SK-N-MC (cell line): Measurements from ENCODE around the gene FAM131C.

Experiments
- DNase-seq: peaks from one replicate; pipeline ENCODE4 v3.0.0-alpha.2; 2011; ENCODE audit warnings: low read depth, low spot score
- H3K27ac ChIP-seq: fragments of 200-600 bp; sonication (generic); 2 replicates; pipeline ENCODE4 v1.5.1; 2016; ENCODE audit warnings: mixed run types
- H3K36me3 ChIP-seq: fragments of 200-600 bp; sonication (generic); 2 replicates; pipeline ENCODE4 v1.6.1; 2017; ENCODE audit warnings: antibody characterized with exemption, low read length, mixed read lengths; ENCODE audit not compliant: insufficient read depth
- H3K4me3 ChIP-seq: fragments of 200-600 bp; sonication (generic); 2 replicates; pipeline ENCODE4 v1.5.1; 2016
- H3K9ac ChIP-seq: fragments of 200-600 bp; sonication (generic); 2 replicates; pipeline ENCODE4 v1.8.0; 2017; ENCODE audit warnings: mixed run types, mixed read lengths; ENCODE audit not compliant: insufficient read length
- H3K9me3 ChIP-seq: fragments of 200-600 bp; sonication (generic); 2 replicates; pipeline ENCODE4 v1.6.1; 2017; ENCODE audit warnings: low read depth, mild to moderate bottlenecking, antibody characterized with exemption, low read length, moderate library complexity, mixed read lengths
- EZH2 ChIP-seq: fragments of 200-600 bp; sonication (generic); IDR thresholded peaks from one replicate; pipeline ENCODE4 v1.6.1; 2017; ENCODE audit warnings: antibody characterized with exemption
- FOXP2 ChIP-seq: optimal IDR thresholded peaks from 2 replicates; pipeline ENCODE3; 2011; ENCODE audit warnings: mild to moderate bottlenecking, moderate library complexity; ENCODE audit not compliant: insufficient read depth; ENCODE audit errors: extremely low read length, control extremely low read depth
- POLR2AphosphoS5 ChIP-seq: IDR thresholded peaks from 2 replicates; pipeline ENCODE4 v1.6.1; 2012; ENCODE audit warnings: mild to moderate bottlenecking, low read depth, low read length, borderline replicate concordance

The FAM131C gene

GRCh38 chr1:16014509-16015482 lies 58.7 kb downstream of the FAM131C start:
- DNase-seq, result no peak
- Histone ChIP-seq H3K4me3 (no peak overlapping the region), H3K27ac (no peak overlapping the region), H3K9ac (no peak overlapping the region), H3K36me3 (no peaks in the 10 kb centered on the region), H3K9me3 (no peaks in the 10 kb centered on the region)
- TF ChIP-seq FOXP2 (no peak), POLR2AphosphoS5 (no peak)

GRCh38 chr1:16013908-16014258 lies 59.6 kb downstream of the FAM131C start:
- TF ChIP-seq POLR2AphosphoS5 (no peak), EZH2 (no peak), FOXP2 (no peak)
- Histone ChIP-seq H3K27ac (no peak overlapping the region), H3K4me3 (no peak overlapping the region), H3K9me3 (no peaks in the 10 kb centered on the region), H3K9ac (no peak overlapping the region), H3K36me3 (no peaks in the 10 kb centered on the region)
- DNase-seq, result no peak

GRCh38 chr1:16013220-16013907 lies 60.1 kb downstream of the FAM131C start:
- H3K4me3 ChIP-seq, result no peak overlapping the region
- H3K9me3 ChIP-seq, result no peaks in the 10 kb centered on the region
- DNase-seq, result no peak
- no peaks in the 10 kb centered on the region for H3K36me3 ChIP-seq
- TF ChIP-seq EZH2, result no peak
- TF ChIP-seq POLR2AphosphoS5, result no peak
- no peak overlapping the region for H3K27ac ChIP-seq
- no peak overlapping the region for H3K9ac ChIP-seq

DNA sequence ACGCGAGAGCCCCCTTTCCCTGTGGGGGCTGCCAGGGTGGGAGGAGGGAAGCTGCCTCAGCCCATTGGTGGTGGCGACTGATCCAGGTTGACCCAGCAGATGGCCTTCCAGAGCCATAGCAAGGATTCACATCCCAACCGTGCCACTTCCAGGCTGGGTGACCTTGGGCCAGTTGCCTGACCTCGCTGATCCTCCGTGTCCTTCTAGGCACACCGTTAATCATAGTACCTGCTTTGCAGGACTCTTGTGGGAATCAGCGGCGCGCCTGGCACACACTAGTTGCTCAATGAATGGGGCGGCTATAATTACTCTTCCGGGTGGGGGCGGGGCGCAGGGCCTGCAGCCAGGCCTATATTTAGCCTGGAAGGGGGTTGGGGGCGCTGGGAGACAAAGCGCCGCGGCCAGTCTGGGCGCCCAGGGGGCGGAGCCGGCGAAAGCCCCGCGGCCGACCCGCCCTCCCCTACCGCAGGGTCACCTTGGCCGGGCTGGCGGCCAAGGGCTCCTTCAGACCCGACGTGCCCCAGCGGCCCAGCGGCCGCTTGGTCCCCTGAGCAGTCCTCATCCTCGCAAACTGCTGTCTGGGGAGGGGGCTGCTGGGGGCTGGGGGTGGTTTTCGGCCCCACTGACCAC lies 60.7 kb downstream of the FAM131C start:
- TF ChIP-seq POLR2AphosphoS5 (no peak), FOXP2 (no peak), EZH2 (no peak)
- Histone ChIP-seq H3K36me3 (no peaks in the 10 kb centered on the region), H3K27ac (no peak overlapping the region), H3K9me3 (no peaks in the 10 kb centered on the region), H3K9ac (no peak overlapping the region), H3K4me3 (no peak overlapping the region)
- no peak for DNase-seq

DNA sequence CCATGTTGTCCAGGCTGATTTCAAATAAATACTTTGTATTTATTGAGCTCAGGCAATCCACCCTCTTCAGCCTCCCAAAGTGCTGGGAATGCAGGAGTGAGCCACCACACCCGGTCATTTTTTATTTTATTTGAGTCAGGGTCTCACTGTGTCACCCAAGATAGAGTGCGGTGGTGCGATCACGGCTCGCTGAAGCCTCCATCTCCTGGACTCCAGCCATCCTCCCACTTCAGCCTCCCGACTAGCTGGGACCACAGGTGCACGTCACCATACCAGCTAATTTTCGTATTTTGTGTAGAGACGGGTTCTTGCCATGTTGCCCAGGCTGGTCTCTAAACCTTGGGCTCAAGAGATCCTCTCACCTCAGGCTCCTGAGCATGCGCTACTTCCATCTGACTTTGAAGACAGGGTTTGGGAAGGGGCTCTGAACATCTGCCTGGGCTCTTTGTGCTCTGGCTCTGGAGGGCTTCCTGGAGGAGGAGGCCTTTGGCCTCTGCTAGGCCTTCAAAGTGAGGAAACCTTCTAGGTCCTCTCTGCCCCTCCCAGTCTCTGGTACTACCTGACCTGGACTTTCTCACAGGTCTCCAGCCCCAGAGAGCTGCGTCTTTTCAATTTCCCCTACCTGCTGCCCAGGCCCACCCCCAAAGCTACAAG lies 61.4 kb downstream of the FAM131C start:
- TF ChIP-seq EZH2 (no peak), FOXP2 (no peak), POLR2AphosphoS5 (no peak)
- Histone ChIP-seq H3K4me3 (no peak overlapping the region), H3K36me3 (no peaks in the 10 kb centered on the region), H3K9ac (no peak overlapping the region), H3K27ac (no peak overlapping the region), H3K9me3 (no peaks in the 10 kb centered on the region)
- DNase-seq, result no peak

DNA sequence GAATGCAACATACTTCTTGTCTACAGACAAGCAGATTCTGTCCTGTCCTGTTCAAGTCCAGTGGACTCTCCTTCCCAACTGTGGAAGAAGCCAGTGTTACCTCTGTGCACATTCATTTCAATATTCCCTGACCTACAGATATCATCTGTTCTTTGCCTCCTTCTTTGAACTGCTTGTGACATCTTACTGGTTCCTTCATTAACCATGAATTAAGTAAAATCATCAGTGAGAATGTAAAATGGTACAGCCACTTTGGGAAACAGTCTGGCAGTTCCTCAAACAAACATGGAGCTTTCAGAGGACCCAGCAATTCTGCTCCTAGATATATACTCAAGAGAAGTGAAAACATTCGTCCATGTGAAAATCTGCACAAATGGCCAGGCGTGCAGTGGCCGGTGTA lies 62.6 kb downstream of the FAM131C start:
- H3K9me3 ChIP-seq, result no peaks in the 10 kb centered on the region
- no peak overlapping the region for H3K27ac ChIP-seq
- H3K4me3 ChIP-seq, result no peak overlapping the region
- no peaks in the 10 kb centered on the region for H3K36me3 ChIP-seq
- no peak for DNase-seq
- no peak for TF ChIP-seq POLR2AphosphoS5
- no peak for TF ChIP-seq FOXP2
- no peak for TF ChIP-seq EZH2
- H3K9ac ChIP-seq, result no peak overlapping the region

- no peak overlapping the region for H3K9ac ChIP-seq
- H3K27ac ChIP-seq, result no peak overlapping the region
- DNase-seq, result no peak
- H3K36me3 ChIP-seq, result no peaks in the 10 kb centered on the region
- TF ChIP-seq FOXP2 (no peak), POLR2AphosphoS5 (no peak), EZH2 (no peak)
- no peaks in the 10 kb centered on the region for H3K9me3 ChIP-seq
- H3K4me3 ChIP-seq, result no peak overlapping the region
Observed at GRCh38 chr1:16009678-16010077, 63.8 kb downstream of the FAM131C start.

DNA sequence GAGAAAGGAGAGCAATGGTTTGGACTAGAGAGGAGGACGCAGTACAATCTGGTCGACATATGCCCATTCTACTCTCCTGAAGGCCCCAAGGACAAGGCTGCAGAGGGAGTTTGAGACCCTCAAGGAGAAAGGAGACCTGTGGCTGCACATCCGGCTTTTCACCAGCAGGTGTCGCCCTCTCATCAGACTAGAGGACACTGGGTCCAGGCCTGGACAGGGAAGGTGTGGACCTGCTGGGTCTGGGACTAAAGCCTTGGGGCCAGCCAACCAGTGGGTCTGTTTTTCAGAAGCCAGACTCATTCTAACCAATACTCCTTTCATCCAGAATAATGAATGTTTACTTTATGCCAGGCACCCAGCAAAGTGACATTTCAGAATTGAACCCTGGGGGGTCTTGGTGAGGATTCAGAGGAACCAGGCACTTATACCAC lies 64.4 kb downstream of the FAM131C start:
- Histone ChIP-seq H3K9ac (no peak overlapping the region), H3K27ac (no peak overlapping the region), H3K9me3 (no peaks in the 10 kb centered on the region), H3K36me3 (no peaks in the 10 kb centered on the region), H3K4me3 (no peak overlapping the region)
- no peak for TF ChIP-seq POLR2AphosphoS5
- no peak for TF ChIP-seq FOXP2
- TF ChIP-seq EZH2, result no peak
- DNase-seq, result no peak
